Dermis microvascular lymphatic vessel endothelial cell (primary cell): ENCODE data around the gene NMRK1. TPM values are rescaled to one million over a fixed set of nuclear protein-coding genes. Genes with fewer than 3 reads are reported as not detected.

Experiments
- DNase-seq, 2 donors: peaks; one replicate each; pipeline versions ENCODE4 v3.0.0 to v3.0.0-alpha.2; 2010; ENCODE audit warnings: low read depth in 2 of 2
- total RNA-seq: library from RNA; depleted of rRNA; stranded (reverse); fragments of >200 nt; gene quantifications from 2 replicates; pipeline ENCODE4 v1.2.1, GENCODE V29; 2014

The NMRK1 gene
- total RNA-seq, 1 donor from 2014 or later: 19.4 TPM

- no peak for DNase-seq
These were observed 14.3 kb upstream of the NMRK1 start for GRCh38 chr9:75102177-75102790.

- no peak for DNase-seq
These were observed 13.1 kb upstream of the NMRK1 start for GRCh38 chr9:75101004-75101588.

- DNase-seq: no peak
These were observed 8.8 kb upstream of the NMRK1 start for GRCh38 chr9:75096796-75097195.

- DNase-seq: no peak
These were observed 4.8 kb upstream of the NMRK1 start for GRCh38 chr9:75092766-75093165.

GRCh38 chr9:75090579-75090978 lies 2.6 kb upstream of the NMRK1 start:
- no peak for DNase-seq

- no peak for DNase-seq
These were observed 1.4 kb upstream of the NMRK1 start for GRCh38 chr9:75089373-75089766.

- DNase-seq: peak in 1 of 2 donors; percentile 65
These were observed 854 bp upstream of the NMRK1 start for GRCh38 chr9:75088646-75089372.

- DNase-seq: peak in 1 of 2 donors; percentile 74
These were observed 599 bp downstream of the NMRK1 start for GRCh38 chr9:75087289-75087823.

- DNase-seq: peak in 1 of 2 donors; percentile 43
These were observed 1.2 kb downstream of the NMRK1 start for GRCh38 chr9:75086541-75087288.

GRCh38 chr9:75085640-75086039 lies 2.3 kb downstream of the NMRK1 start:
- DNase-seq: no peak

GRCh38 chr9:75084081-75084672 lies 3.8 kb downstream of the NMRK1 start:
- DNase-seq: no peak

GRCh38 chr9:75083188-75083970 lies 4.6 kb downstream of the NMRK1 start:
- no peak for DNase-seq

- no peak for DNase-seq
These were observed 6.3 kb downstream of the NMRK1 start for GRCh38 chr9:75081632-75082031.

- no peak for DNase-seq
These were observed 15.1 kb downstream of the NMRK1 start for GRCh38 chr9:75072895-75073294.

GRCh38 chr9:75071530-75072122 lies 16.3 kb downstream of the NMRK1 start:
- DNase-seq: no peak

GRCh38 chr9:75069171-75069570 lies 18.8 kb downstream of the NMRK1 start:
- DNase-seq: no peak

- DNase-seq: no peak
These were observed 20.1 kb downstream of the NMRK1 start for GRCh38 chr9:75067894-75068293.

- no peak for DNase-seq
These were observed 22.4 kb downstream of the NMRK1 start for GRCh38 chr9:75065510-75065909.

- DNase-seq: peak in 1 of 2 donors; percentile 10
These were observed 23.5 kb downstream of the NMRK1 start for GRCh38 chr9:75064307-75065025.
